ENCODE data around the gene IRAK1. TPM values are rescaled to one million over a fixed set of nuclear protein-coding genes. Genes with fewer than 3 reads are reported as not detected.
A peak's percentile ranks its signal among the peaks of the same experiment; 100 is the strongest.
"Not testable (repeated sequence)": the region's sequence is repeated elsewhere in the genome, so short reads cannot be mapped to it uniquely, and the experiment has no call there.

IRAK1 gene
- polyA plus RNA-seq, 2 donors, result 58.8 to 61.8 TPM

DNA sequence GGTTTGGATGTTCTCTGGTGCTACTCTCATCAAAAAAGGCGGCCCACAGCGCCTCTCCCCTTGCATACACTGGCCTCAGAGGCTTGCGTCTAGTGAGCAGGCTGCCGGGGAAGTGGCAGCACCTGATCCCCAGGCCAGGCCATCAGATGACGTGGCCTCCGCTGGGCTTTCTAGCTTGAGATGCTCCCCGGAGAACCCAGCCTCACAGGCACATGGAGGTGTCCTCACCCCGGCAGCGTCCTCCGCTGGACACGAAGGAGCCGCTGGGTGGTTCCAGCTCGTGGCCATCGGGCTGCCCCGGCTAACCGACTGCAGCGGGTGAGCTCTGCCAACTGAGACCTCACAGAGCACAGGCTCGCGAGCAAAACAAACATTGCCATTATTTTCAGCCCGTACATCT is 12.8 kb downstream of the IRAK1 start:
- Histone ChIP-seq H3K27ac (ENCODE audit: low read depth in 2 of 2, low read length in 1 of 2) (no peak overlapping the region), H3K27me3 (ENCODE audit: control insufficient read depth in 1 of 2, insufficient read depth in 2 of 2, low read length in 2 of 2) (no peaks in the 10 kb centered on the region), H3K4me3 (ENCODE audit: low read depth in 1 of 2, low read length in 2 of 2) (no peak overlapping the region), H3K4me1 (ENCODE audit: control insufficient read depth in 2 of 2, insufficient read depth in 2 of 2, low read length in 1 of 2) (no peaks in the 10 kb centered on the region), H3K9me3 (ENCODE audit: control insufficient read depth in 2 of 2, insufficient read depth in 1 of 2, low read depth in 1 of 2, low read length in 1 of 2) (no peaks in the 10 kb centered on the region), H3K36me3 (ENCODE audit: control insufficient read depth in 2 of 2, insufficient read depth in 2 of 2, low read length in 1 of 2) (no peaks in the 10 kb centered on the region)
- WGBS, 2 donors, result 93 to 95% methylated on average over 20 of the region's 20 CpGs

DNA sequence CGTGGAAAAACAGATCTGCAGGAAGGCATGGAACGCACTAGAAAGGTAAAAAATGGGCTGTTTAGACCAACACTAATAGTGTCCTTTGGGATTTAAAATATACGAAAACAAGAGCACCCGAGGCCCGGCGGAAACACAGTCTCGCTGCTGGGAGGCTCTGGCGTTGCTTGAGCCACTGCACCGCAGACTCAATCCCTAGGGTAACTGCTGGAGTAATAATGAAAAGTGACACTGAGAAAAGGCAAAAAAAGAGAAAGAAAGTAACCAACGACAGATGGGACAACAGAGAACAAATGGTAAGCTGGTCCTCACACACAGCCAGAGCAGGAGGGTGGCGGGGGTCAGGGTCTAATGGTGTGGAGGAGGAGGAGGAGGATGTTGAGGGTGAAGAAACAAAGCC is 15.4 kb downstream of the IRAK1 start:
- WGBS, 2 donors, result 78 to 81% methylated on average over 11 of the region's 11 CpGs
- H3K27ac ChIP-seq (ENCODE audit: low read depth in 2 of 2, low read length in 1 of 2), result no peak overlapping the region
- H3K9me3 ChIP-seq (ENCODE audit: control insufficient read depth in 2 of 2, insufficient read depth in 1 of 2, low read depth in 1 of 2, low read length in 1 of 2), result no peaks in the 10 kb centered on the region
- no peaks in the 10 kb centered on the region for H3K36me3 ChIP-seq (ENCODE audit: control insufficient read depth in 2 of 2, insufficient read depth in 2 of 2, low read length in 1 of 2)
- H3K4me1 ChIP-seq (ENCODE audit: control insufficient read depth in 2 of 2, insufficient read depth in 2 of 2, low read length in 1 of 2), result no peaks in the 10 kb centered on the region
- H3K27me3 ChIP-seq (ENCODE audit: control insufficient read depth in 1 of 2, insufficient read depth in 2 of 2, low read length in 2 of 2), result no peaks in the 10 kb centered on the region
- H3K4me3 ChIP-seq (ENCODE audit: low read depth in 1 of 2, low read length in 2 of 2), result no peak overlapping the region

DNA sequence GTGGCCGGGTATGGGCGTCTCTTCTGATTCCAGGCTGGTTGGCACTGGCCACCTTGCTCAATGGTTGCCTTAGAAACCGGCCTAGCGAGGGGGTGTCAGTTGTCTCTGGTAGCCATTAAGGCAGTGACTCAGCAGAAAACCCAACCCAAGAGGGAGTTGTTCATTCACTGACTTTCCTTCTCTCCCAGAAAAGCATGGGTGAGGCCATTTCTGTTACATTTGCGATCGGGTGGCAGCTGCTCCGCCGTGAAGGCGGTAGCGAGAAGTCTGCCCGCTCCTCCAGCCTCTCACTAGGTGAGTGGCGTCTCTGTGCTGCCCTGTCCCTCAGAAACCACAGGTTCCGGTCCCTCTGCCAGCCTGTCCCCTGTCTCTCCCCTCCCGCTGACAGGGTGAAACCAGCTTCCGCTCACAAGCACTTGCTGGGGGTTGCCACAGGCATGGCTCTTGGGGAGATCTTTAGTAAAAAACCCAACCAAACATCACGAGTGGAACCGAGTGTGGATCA is 17.4 kb downstream of the IRAK1 start:
- 59 to 75% methylated on average over 17 of the region's 17 CpGs for WGBS, 2 donors
- no peaks in the 10 kb centered on the region for H3K27me3 ChIP-seq (ENCODE audit: control insufficient read depth in 1 of 2, insufficient read depth in 2 of 2, low read length in 2 of 2)
- no peaks in the 10 kb centered on the region for H3K4me1 ChIP-seq (ENCODE audit: control insufficient read depth in 2 of 2, insufficient read depth in 2 of 2, low read length in 1 of 2)
- no peaks in the 10 kb centered on the region for H3K36me3 ChIP-seq (ENCODE audit: control insufficient read depth in 2 of 2, insufficient read depth in 2 of 2, low read length in 1 of 2)
- no peaks in the 10 kb centered on the region for H3K9me3 ChIP-seq (ENCODE audit: control insufficient read depth in 2 of 2, insufficient read depth in 1 of 2, low read depth in 1 of 2, low read length in 1 of 2)
- H3K27ac ChIP-seq (ENCODE audit: low read depth in 2 of 2, low read length in 1 of 2), result peak overlapping the region; percentile 68 to 71
- no peak overlapping the region for H3K4me3 ChIP-seq (ENCODE audit: low read depth in 1 of 2, low read length in 2 of 2)

- no peaks in the 10 kb centered on the region for H3K4me1 ChIP-seq (ENCODE audit: control insufficient read depth in 2 of 2, insufficient read depth in 2 of 2, low read length in 1 of 2)
- no peaks in the 10 kb centered on the region for H3K9me3 ChIP-seq (ENCODE audit: control insufficient read depth in 2 of 2, insufficient read depth in 1 of 2, low read depth in 1 of 2, low read length in 1 of 2)
- no peaks in the 10 kb centered on the region for H3K27me3 ChIP-seq (ENCODE audit: control insufficient read depth in 1 of 2, insufficient read depth in 2 of 2, low read length in 2 of 2)
- no peak overlapping the region for H3K4me3 ChIP-seq (ENCODE audit: low read depth in 1 of 2, low read length in 2 of 2)
- H3K36me3 ChIP-seq (ENCODE audit: control insufficient read depth in 2 of 2, insufficient read depth in 2 of 2, low read length in 1 of 2), result no peaks in the 10 kb centered on the region
- peak overlapping the region; percentile 64 to 74 for H3K27ac ChIP-seq (ENCODE audit: low read depth in 2 of 2, low read length in 1 of 2)
- WGBS, 2 donors, result 43 to 58% methylated on average over 5 of the region's 5 CpGs
These were observed 19.7 kb downstream of the IRAK1 start for GRCh38 chrX:154000051-154000450.

- WGBS, 2 donors, result 35 to 53% methylated on average over 19 of the region's 19 CpGs
- no peaks in the 10 kb centered on the region for H3K4me1 ChIP-seq (ENCODE audit: control insufficient read depth in 2 of 2, insufficient read depth in 2 of 2, low read length in 1 of 2)
- H3K27me3 ChIP-seq (ENCODE audit: control insufficient read depth in 1 of 2, insufficient read depth in 2 of 2, low read length in 2 of 2), result no peaks in the 10 kb centered on the region
- H3K4me3 ChIP-seq (ENCODE audit: low read depth in 1 of 2, low read length in 2 of 2), result no peak overlapping the region
- H3K27ac ChIP-seq (ENCODE audit: low read depth in 2 of 2, low read length in 1 of 2), result peak overlapping the region; percentile 74 to 83
- H3K9me3 ChIP-seq (ENCODE audit: control insufficient read depth in 2 of 2, insufficient read depth in 1 of 2, low read depth in 1 of 2, low read length in 1 of 2), result no peaks in the 10 kb centered on the region
- no peaks in the 10 kb centered on the region for H3K36me3 ChIP-seq (ENCODE audit: control insufficient read depth in 2 of 2, insufficient read depth in 2 of 2, low read length in 1 of 2)
These were observed 20.2 kb downstream of the IRAK1 start for GRCh38 chrX:153999359-154000037.

GRCh38 chrX:153995504-153995903 is 24.2 kb downstream of the IRAK1 start:
- Histone ChIP-seq H3K9me3 (ENCODE audit: control insufficient read depth in 2 of 2, insufficient read depth in 1 of 2, low read depth in 1 of 2, low read length in 1 of 2) (no peaks in the 10 kb centered on the region), H3K4me1 (ENCODE audit: control insufficient read depth in 2 of 2, insufficient read depth in 2 of 2, low read length in 1 of 2) (no peaks in the 10 kb centered on the region), H3K27me3 (ENCODE audit: control insufficient read depth in 1 of 2, insufficient read depth in 2 of 2, low read length in 2 of 2) (peaks cover 0 to 3% of the 10 kb centered on the region in 2 donors), H3K36me3 (ENCODE audit: control insufficient read depth in 2 of 2, insufficient read depth in 2 of 2, low read length in 1 of 2) (no peaks in the 10 kb centered on the region), H3K27ac (ENCODE audit: low read depth in 2 of 2, low read length in 1 of 2) (no peak overlapping the region), H3K4me3 (ENCODE audit: low read depth in 1 of 2, low read length in 2 of 2) (no peak overlapping the region)
- WGBS, 2 donors, result 95% methylated on average over 7 to 8 of the region's 8 CpGs

- H3K27ac ChIP-seq (ENCODE audit: low read depth in 2 of 2, low read length in 1 of 2); H3K36me3 ChIP-seq (ENCODE audit: control insufficient read depth in 2 of 2, insufficient read depth in 2 of 2, low read length in 1 of 2); H3K4me3 ChIP-seq (ENCODE audit: low read depth in 1 of 2, low read length in 2 of 2); H3K4me1 ChIP-seq (ENCODE audit: control insufficient read depth in 2 of 2, insufficient read depth in 2 of 2, low read length in 1 of 2); H3K9me3 ChIP-seq (ENCODE audit: control insufficient read depth in 2 of 2, insufficient read depth in 1 of 2, low read depth in 1 of 2, low read length in 1 of 2); H3K27me3 ChIP-seq (ENCODE audit: control insufficient read depth in 1 of 2, insufficient read depth in 2 of 2, low read length in 2 of 2): not testable (repeated sequence)
- 78 to 100% methylated on average over 1 to 3 of the region's 5 CpGs for WGBS, 2 donors
These were observed 25.3 kb downstream of the IRAK1 start for GRCh38 chrX:153994398-153994797.

GRCh38 chrX:153993978-153994377 is 25.7 kb downstream of the IRAK1 start:
- H3K36me3 ChIP-seq (ENCODE audit: control insufficient read depth in 2 of 2, insufficient read depth in 2 of 2, low read length in 1 of 2), result no peaks in the 10 kb centered on the region
- WGBS, 2 donors, result 84 to 87% methylated on average over 10 of the region's 10 CpGs
- H3K9me3 ChIP-seq (ENCODE audit: control insufficient read depth in 2 of 2, insufficient read depth in 1 of 2, low read depth in 1 of 2, low read length in 1 of 2), result no peaks in the 10 kb centered on the region
- H3K27me3 ChIP-seq (ENCODE audit: control insufficient read depth in 1 of 2, insufficient read depth in 2 of 2, low read length in 2 of 2), result peaks cover 0 to 3% of the 10 kb centered on the region in 2 donors
- H3K4me1 ChIP-seq (ENCODE audit: control insufficient read depth in 2 of 2, insufficient read depth in 2 of 2, low read length in 1 of 2), result no peaks in the 10 kb centered on the region
- no peak overlapping the region for H3K27ac ChIP-seq (ENCODE audit: low read depth in 2 of 2, low read length in 1 of 2)
- no peak overlapping the region for H3K4me3 ChIP-seq (ENCODE audit: low read depth in 1 of 2, low read length in 2 of 2)

- Histone ChIP-seq H3K27ac (ENCODE audit: low read depth in 2 of 2, low read length in 1 of 2) (no peak overlapping the region), H3K27me3 (ENCODE audit: control insufficient read depth in 1 of 2, insufficient read depth in 2 of 2, low read length in 2 of 2) (peaks cover 0 to 3% of the 10 kb centered on the region in 2 donors), H3K36me3 (ENCODE audit: control insufficient read depth in 2 of 2, insufficient read depth in 2 of 2, low read length in 1 of 2) (no peaks in the 10 kb centered on the region), H3K4me3 (ENCODE audit: low read depth in 1 of 2, low read length in 2 of 2) (no peak overlapping the region), H3K4me1 (ENCODE audit: control insufficient read depth in 2 of 2, insufficient read depth in 2 of 2, low read length in 1 of 2) (no peaks in the 10 kb centered on the region), H3K9me3 (ENCODE audit: control insufficient read depth in 2 of 2, insufficient read depth in 1 of 2, low read depth in 1 of 2, low read length in 1 of 2) (no peaks in the 10 kb centered on the region)
- 78 to 84% methylated on average over 12 of the region's 12 CpGs for WGBS, 2 donors
These were observed 26.6 kb downstream of the IRAK1 start for GRCh38 chrX:153993079-153993478.

GRCh38 chrX:153992180-153992579 is 27.5 kb downstream of the IRAK1 start:
- Histone ChIP-seq H3K4me1 (ENCODE audit: control insufficient read depth in 2 of 2, insufficient read depth in 2 of 2, low read length in 1 of 2) (no peaks in the 10 kb centered on the region), H3K4me3 (ENCODE audit: low read depth in 1 of 2, low read length in 2 of 2) (no peak overlapping the region), H3K36me3 (ENCODE audit: control insufficient read depth in 2 of 2, insufficient read depth in 2 of 2, low read length in 1 of 2) (no peaks in the 10 kb centered on the region), H3K27me3 (ENCODE audit: control insufficient read depth in 1 of 2, insufficient read depth in 2 of 2, low read length in 2 of 2) (peaks cover 0 to 3% of the 10 kb centered on the region in 2 donors), H3K9me3 (ENCODE audit: control insufficient read depth in 2 of 2, insufficient read depth in 1 of 2, low read depth in 1 of 2, low read length in 1 of 2) (no peaks in the 10 kb centered on the region), H3K27ac (ENCODE audit: low read depth in 2 of 2, low read length in 1 of 2) (no peak overlapping the region)
- 85 to 92% methylated on average over 8 of the region's 8 CpGs for WGBS, 2 donors

All from esophagus (tissue), 2 donors.